Measurements from ENCODE around the gene PROM1. TPM values are rescaled to one million over a fixed set of nuclear protein-coding genes. Genes with fewer than 3 reads are reported as not detected.

The PROM1 gene
- total RNA-seq, 2 donors from 2014 or later: 23.7 to 24.6 TPM

GRCh38 chr4:15990570-15991285, 93.1 kb downstream of the PROM1 start:
- ATAC-seq: no peak
- intact Hi-C loops (cut with DNase I): no loop called here

DNA sequence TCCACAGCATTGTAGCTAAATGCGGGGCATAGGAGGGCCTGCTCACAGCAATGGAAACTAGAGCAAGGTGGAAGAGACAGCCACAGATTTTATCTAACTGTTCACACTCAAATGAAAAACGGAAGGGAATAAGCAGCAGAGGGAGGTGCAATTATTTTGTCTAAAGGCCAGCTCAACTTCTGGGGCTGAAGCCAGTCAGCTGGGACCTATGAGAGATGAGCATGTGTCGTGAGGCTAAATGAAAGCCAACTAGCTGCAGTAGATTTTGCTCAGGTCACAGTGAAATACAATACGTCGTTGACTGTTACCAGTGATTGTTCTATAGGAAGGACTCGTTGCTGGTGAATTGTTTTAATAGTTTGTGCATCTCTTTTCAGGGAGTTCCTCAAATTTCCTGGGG, 94.4 kb downstream of the PROM1 start:
- TF ChIP-seq POLR2A (IDR thresholded peaks at IDR 0.05): no peak
- no peak for TF ChIP-seq CTCF (IDR thresholded peaks at IDR 0.05)
- DNase-seq (no peak), ATAC-seq (no peak)
- 73 to 78% methylated on average over 6 of the region's 6 CpGs for WGBS, 2 donors
- no peaks in the 10 kb centered on the region for H3K4me1 ChIP-seq
- intact Hi-C loops (cut with DNase I): no loop called here
- no peak overlapping the region for H3K4me3 ChIP-seq
- no peaks in the 10 kb centered on the region for H3K36me3 ChIP-seq (replicated peaks in 1 of 2; ENCODE audit: insufficient read depth in 1 of 2, low read depth in 2 of 2)
- H3K9me3 ChIP-seq: no peaks in the 10 kb centered on the region
- no peak overlapping the region for H3K27ac ChIP-seq
- no peaks in the 10 kb centered on the region for H3K27me3 ChIP-seq

More at GRCh38 chr4:15990570-15991285, 93.1 kb downstream of the PROM1 start:
- no peaks in the 10 kb centered on the region for H3K36me3 ChIP-seq (replicated peaks in 1 of 2; ENCODE audit: insufficient read depth in 1 of 2, low read depth in 2 of 2)
- TF ChIP-seq CTCF (IDR thresholded peaks at IDR 0.05) (no peak), POLR2A (IDR thresholded peaks at IDR 0.05) (no peak)
- H3K27ac ChIP-seq: no peak overlapping the region
- no peak for DNase-seq
- 74 to 80% methylated on average over 12 of the region's 12 CpGs for WGBS, 2 donors
- H3K9me3 ChIP-seq: no peaks in the 10 kb centered on the region
- no peak overlapping the region for H3K4me3 ChIP-seq
- H3K4me1 ChIP-seq: no peaks in the 10 kb centered on the region
- no peaks in the 10 kb centered on the region for H3K27me3 ChIP-seq

DNA sequence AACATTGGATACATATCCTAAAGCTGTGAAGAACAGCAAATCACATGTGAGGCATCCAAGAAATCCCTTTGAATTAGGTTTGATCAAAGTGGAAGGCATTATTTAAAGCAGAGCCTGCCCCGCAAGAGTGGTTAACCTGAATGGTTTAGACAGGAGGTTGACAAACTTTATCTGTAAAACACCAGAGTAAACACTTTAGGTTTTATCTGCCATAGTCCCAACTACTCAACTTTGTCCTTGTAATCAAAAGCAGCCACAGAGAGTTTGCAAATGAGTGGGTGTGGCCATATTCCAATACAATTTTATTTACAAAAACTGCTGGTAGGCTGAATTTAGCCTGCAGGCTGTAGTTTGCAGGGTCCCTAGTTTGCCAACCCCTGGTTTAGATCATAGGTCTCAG, 95.6 kb downstream of the PROM1 start:
- ATAC-seq (no peak), DNase-seq (no peak)
- 25 to 31% methylated on average over 1 of the region's 1 CpG for WGBS, 2 donors
- H3K36me3 ChIP-seq (replicated peaks in 1 of 2; ENCODE audit: insufficient read depth in 1 of 2, low read depth in 2 of 2): no peaks in the 10 kb centered on the region
- no peaks in the 10 kb centered on the region for H3K9me3 ChIP-seq
- intact Hi-C loops (cut with DNase I): no loop called here
- H3K4me1 ChIP-seq: no peaks in the 10 kb centered on the region
- no peak overlapping the region for H3K27ac ChIP-seq
- TF ChIP-seq CTCF (IDR thresholded peaks at IDR 0.05) (no peak), POLR2A (IDR thresholded peaks at IDR 0.05) (no peak)
- no peaks in the 10 kb centered on the region for H3K27me3 ChIP-seq
- no peak overlapping the region for H3K4me3 ChIP-seq

DNA sequence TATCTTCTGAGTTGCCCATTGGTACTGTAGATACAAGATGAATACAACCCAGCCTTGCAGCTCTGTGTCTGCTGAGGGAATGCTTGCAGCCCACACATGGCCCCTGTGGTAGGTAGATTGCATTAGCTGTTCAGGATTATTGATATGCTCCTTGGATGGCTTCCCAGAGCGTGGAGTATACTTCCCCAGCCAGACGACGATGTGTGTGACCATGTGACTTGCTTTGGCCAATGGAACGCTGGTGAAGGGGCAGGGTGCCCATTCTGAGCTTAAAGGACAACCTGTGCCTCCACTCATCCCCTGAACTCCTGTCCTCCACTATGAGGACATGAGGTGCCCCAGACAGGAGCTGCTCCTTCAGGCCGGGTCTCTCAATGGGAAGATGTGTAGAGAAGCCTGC, 96.9 kb downstream of the PROM1 start:
- no peak for ATAC-seq
- no peak overlapping the region for H3K4me3 ChIP-seq
- DNase-seq: peak in 1 of 4 donors; percentile 8
- no peaks in the 10 kb centered on the region for H3K27me3 ChIP-seq
- no peaks in the 10 kb centered on the region for H3K9me3 ChIP-seq
- H3K36me3 ChIP-seq (replicated peaks in 1 of 2; ENCODE audit: insufficient read depth in 1 of 2, low read depth in 2 of 2): no peaks in the 10 kb centered on the region
- intact Hi-C loops (cut with DNase I): no loop called here
- H3K4me1 ChIP-seq: no peaks in the 10 kb centered on the region
- H3K27ac ChIP-seq: no peak overlapping the region
- TF ChIP-seq POLR2A (IDR thresholded peaks at IDR 0.05) (no peak), CTCF (IDR thresholded peaks at IDR 0.05) (no peak)
- 34 to 51% methylated on average over 5 of the region's 5 CpGs for WGBS, 2 donors

- ATAC-seq: no peak
- H3K27ac ChIP-seq: no peak overlapping the region
- DNase-seq: no peak
- no peaks in the 10 kb centered on the region for H3K27me3 ChIP-seq
- H3K36me3 ChIP-seq (replicated peaks in 1 of 2; ENCODE audit: insufficient read depth in 1 of 2, low read depth in 2 of 2): no peaks in the 10 kb centered on the region
- H3K9me3 ChIP-seq: no peaks in the 10 kb centered on the region
- no peaks in the 10 kb centered on the region for H3K4me1 ChIP-seq
- H3K4me3 ChIP-seq: no peak overlapping the region
- TF ChIP-seq POLR2A (IDR thresholded peaks at IDR 0.05) (no peak), CTCF (IDR thresholded peaks at IDR 0.05) (no peak)
- 58 to 59% methylated on average over 2 of the region's 2 CpGs for WGBS, 2 donors
- intact Hi-C loops (cut with DNase I): no loop called here
Observed at GRCh38 chr4:15983610-15984009, 100.2 kb downstream of the PROM1 start.

Measured in body of pancreas (tissue), 4 donors.